ENCODE results near the gene TTN.
"Not testable (repeated sequence)": the region's sequence is repeated elsewhere in the genome, so short reads cannot be mapped to it uniquely, and the experiment has no call there.

Gene TTN

GRCh38 chr2:178525460-178525859, 281.8 kb downstream of the TTN start:
- not testable (repeated sequence) for DNase-seq

- DNase-seq, result not testable (repeated sequence)
Measured at GRCh38 chr2:178525010-178525409, 282.2 kb downstream of the TTN start.

GRCh38 chr2:178523596-178524134, 283.6 kb downstream of the TTN start:
- no peak for DNase-seq

GRCh38 chr2:178522950-178523595, 284.1 kb downstream of the TTN start:
- peak; percentile 65 for DNase-seq

GRCh38 chr2:178521304-178522150, 285.7 kb downstream of the TTN start:
- no peak for DNase-seq

GRCh38 chr2:178517496-178517895, 289.7 kb downstream of the TTN start:
- DNase-seq, result no peak

GRCh38 chr2:178514664-178515063, 292.6 kb downstream of the TTN start:
- no peak for DNase-seq

- no peak for DNase-seq
Measured at GRCh38 chr2:178513876-178514275, 293.3 kb downstream of the TTN start.

GRCh38 chr2:178512484-178512883, 294.7 kb downstream of the TTN start:
- DNase-seq, result no peak

GRCh38 chr2:178510384-178510783, 296.8 kb downstream of the TTN start:
- no peak for DNase-seq

- DNase-seq, result no peak
Measured at GRCh38 chr2:178508646-178509045, 298.6 kb downstream of the TTN start.

- no peak for DNase-seq
Measured at GRCh38 chr2:178506949-178507348, 300.3 kb downstream of the TTN start.

GRCh38 chr2:178506524-178506923, 300.7 kb downstream of the TTN start:
- no peak for DNase-seq

- no peak for DNase-seq
Measured at GRCh38 chr2:178506101-178506500, 301.1 kb downstream of the TTN start.

GRCh38 chr2:178502751-178503150, 304.5 kb downstream of the TTN start:
- DNase-seq, result no peak

GRCh38 chr2:178499640-178500039, 307.6 kb downstream of the TTN start:
- DNase-seq, result no peak

GRCh38 chr2:178498137-178498536, 309.1 kb downstream of the TTN start:
- no peak for DNase-seq

- no peak for DNase-seq
Measured at GRCh38 chr2:178496049-178496448, 311.2 kb downstream of the TTN start.

GRCh38 chr2:178491612-178492011, 315.6 kb downstream of the TTN start:
- no peak for DNase-seq

- no peak for DNase-seq
Measured at GRCh38 chr2:178485356-178485755, 321.9 kb downstream of the TTN start.

- no peak for DNase-seq
Measured at GRCh38 chr2:178484245-178485041, 322.8 kb downstream of the TTN start.

- DNase-seq, result no peak
Measured at GRCh38 chr2:178482437-178482836, 324.8 kb downstream of the TTN start.
